Chondrocyte (in vitro differentiated cells): Measurements from ENCODE around the gene CACNB2. TPM values are rescaled to one million over a fixed set of nuclear protein-coding genes. Genes with fewer than 3 reads are reported as not detected.
"Not testable (repeated sequence)": the region's sequence is repeated elsewhere in the genome, so short reads cannot be mapped to it uniquely, and the experiment has no call there.

Source experiments
- DNase-seq: peaks from one replicate; pipeline ENCODE4 v3.0.0; 2021; ENCODE audit warnings: mixed read lengths, low spot score
- H3K27ac Mint-ChIP-seq: one replicate; pipeline ENCODE4 v1.8.0; 2021; ENCODE audit warnings: mild to moderate bottlenecking, moderate library complexity, mixed read lengths; ENCODE audit not compliant: unreplicated experiment
- H3K27me3 Mint-ChIP-seq: 2 replicates; pipeline ENCODE4 v1.8.0; 2021; ENCODE audit warnings: low read depth, mixed read lengths
- H3K36me3 Mint-ChIP-seq: 2 replicates; pipeline ENCODE4 v1.8.0; 2021; ENCODE audit warnings: low read depth, mixed read lengths
- H3K4me1 Mint-ChIP-seq: 2 replicates; pipeline ENCODE4 v1.8.0; 2021; ENCODE audit warnings: low read depth, mild to moderate bottlenecking, mixed read lengths
- H3K4me3 Mint-ChIP-seq: one replicate; pipeline ENCODE4 v1.8.0; 2021; ENCODE audit warnings: mild to moderate bottlenecking, moderate library complexity, mixed read lengths; ENCODE audit not compliant: unreplicated experiment
- H3K9me3 Mint-ChIP-seq: 2 replicates; pipeline ENCODE4 v1.8.0; 2021; ENCODE audit warnings: low read depth, mixed read lengths
- total RNA-seq: library from RNA; stranded (reverse); gene quantifications from 3 replicates; pipeline ENCODE4 v1.2.1, GENCODE V29; 2021
- TF ChIP-seq, protein P1 (sequence below): fragments of 200-600 bp; sonication (generic); IDR thresholded peaks from 2 replicates; pipeline ENCODE4 v1.5.0; 2021; ENCODE audit warnings: antibody characterized with exemption, mild to moderate bottlenecking, moderate library complexity

Gene CACNB2
- total RNA-seq, 1 donor from 2014 or later = 0.25 TPM

DNA sequence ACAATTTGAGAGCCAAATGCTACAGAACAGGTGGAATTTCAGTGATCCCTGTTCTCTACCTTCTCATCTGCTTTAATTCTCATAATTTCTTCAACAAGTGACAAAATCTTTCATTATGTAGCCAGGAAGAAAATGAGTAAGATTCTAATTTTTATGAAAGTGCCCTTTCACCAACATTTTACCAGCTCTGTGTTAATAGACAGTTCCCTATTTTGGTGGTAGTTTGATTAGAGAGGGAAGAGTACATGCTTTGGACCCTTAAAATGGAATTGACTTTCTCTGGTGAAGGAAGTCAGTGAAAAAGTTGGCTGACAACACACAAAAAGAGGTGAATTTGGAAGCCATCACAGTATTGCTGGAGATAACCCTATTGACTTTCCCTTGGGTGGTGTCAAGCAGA, 61.7 kb downstream of the CACNB2 start:
- TF ChIP-seq, protein P1, sequence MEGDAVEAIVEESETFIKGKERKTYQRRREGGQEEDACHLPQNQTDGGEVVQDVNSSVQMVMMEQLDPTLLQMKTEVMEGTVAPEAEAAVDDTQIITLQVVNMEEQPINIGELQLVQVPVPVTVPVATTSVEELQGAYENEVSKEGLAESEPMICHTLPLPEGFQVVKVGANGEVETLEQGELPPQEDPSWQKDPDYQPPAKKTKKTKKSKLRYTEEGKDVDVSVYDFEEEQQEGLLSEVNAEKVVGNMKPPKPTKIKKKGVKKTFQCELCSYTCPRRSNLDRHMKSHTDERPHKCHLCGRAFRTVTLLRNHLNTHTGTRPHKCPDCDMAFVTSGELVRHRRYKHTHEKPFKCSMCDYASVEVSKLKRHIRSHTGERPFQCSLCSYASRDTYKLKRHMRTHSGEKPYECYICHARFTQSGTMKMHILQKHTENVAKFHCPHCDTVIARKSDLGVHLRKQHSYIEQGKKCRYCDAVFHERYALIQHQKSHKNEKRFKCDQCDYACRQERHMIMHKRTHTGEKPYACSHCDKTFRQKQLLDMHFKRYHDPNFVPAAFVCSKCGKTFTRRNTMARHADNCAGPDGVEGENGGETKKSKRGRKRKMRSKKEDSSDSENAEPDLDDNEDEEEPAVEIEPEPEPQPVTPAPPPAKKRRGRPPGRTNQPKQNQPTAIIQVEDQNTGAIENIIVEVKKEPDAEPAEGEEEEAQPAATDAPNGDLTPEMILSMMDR = no peak
- no peak overlapping the region for H3K27ac Mint-ChIP-seq
- DNase-seq = no peak
- no peaks in the 10 kb centered on the region for H3K4me1 Mint-ChIP-seq
- H3K4me3 Mint-ChIP-seq = no peak overlapping the region
- no peaks in the 10 kb centered on the region for H3K9me3 Mint-ChIP-seq
- peaks cover 42% of the 10 kb centered on the region for H3K27me3 Mint-ChIP-seq
- no peaks in the 10 kb centered on the region for H3K36me3 Mint-ChIP-seq

DNA sequence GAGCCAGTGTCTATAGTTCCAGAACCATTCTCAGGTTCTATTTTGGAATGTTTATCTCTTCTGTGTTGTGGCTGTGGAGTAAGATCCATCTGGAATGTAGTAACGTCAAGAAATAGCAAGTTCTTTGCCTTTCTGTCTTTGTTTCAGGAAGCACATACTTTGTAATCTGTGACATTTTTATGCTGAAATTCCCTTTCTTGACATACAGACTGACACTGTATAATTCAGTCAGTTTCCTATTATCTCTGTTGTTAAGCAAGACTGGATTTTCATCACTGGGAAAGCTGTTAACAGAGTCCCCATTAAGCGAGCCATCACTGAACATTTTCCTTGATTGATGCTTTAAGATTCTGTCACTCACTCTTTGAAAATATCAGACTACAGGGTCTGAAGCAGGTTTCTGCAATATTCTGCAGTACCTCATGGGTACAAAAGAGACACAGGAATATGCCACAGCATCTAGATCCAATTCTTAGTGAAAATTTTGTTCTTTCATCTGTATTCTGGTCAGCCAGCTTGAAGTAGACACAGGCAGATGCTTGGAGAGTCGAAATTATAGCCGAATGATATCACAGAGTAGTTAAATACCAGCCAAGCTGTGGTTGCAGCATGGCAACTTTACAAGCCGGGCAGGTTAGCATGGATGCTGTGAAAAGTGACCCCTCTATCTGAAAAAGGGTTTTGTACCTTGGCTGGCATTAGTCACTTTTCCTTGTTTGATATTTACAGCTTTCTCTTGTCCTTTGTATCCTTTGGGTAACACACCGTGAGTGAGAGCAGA, 62.6 kb downstream of the CACNB2 start:
- no peak for DNase-seq

DNA sequence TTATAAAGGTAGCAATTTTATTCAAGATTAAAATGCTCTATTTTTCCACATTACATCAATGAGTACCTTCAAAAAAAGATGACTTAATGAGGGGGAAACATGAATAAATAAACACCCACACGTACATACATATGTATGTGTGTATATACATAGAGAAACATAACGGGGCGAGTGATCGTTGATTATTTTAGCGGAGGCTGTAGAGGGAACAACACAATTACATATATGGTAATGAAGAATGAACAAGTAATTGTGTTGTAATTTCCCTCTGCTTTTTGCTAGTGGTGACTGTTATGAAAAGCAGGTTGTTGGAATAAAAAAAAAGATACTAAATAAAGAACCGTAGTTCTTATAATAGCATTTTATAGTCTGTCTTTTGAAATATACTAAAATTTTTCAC, 63.2 kb downstream of the CACNB2 start:
- Mint-ChIP-seq H3K4me3 (no peak overlapping the region), H3K27ac (no peak overlapping the region), H3K4me1 (no peaks in the 10 kb centered on the region), H3K27me3 (peaks cover 44% of the 10 kb centered on the region), H3K36me3 (no peaks in the 10 kb centered on the region), H3K9me3 (no peaks in the 10 kb centered on the region)
- no peak for DNase-seq
- TF ChIP-seq, protein P1 = no peak

More for the DNA sequence above, 62.6 kb downstream of the CACNB2 start:
- H3K27me3 Mint-ChIP-seq = peaks cover 42% of the 10 kb centered on the region
- no peaks in the 10 kb centered on the region for H3K4me1 Mint-ChIP-seq
- no peak overlapping the region for H3K4me3 Mint-ChIP-seq
- H3K27ac Mint-ChIP-seq = no peak overlapping the region
- TF ChIP-seq, protein P1 = no peak
- H3K36me3 Mint-ChIP-seq = no peaks in the 10 kb centered on the region
- no peaks in the 10 kb centered on the region for H3K9me3 Mint-ChIP-seq

GRCh38 chr10:18204039-18204835, 64.0 kb downstream of the CACNB2 start:
- DNase-seq = no peak
- TF ChIP-seq, protein P1 = no peak
- Mint-ChIP-seq H3K27me3 (peaks cover 45% of the 10 kb centered on the region), H3K27ac (no peak overlapping the region), H3K4me1 (no peaks in the 10 kb centered on the region), H3K9me3 (no peaks in the 10 kb centered on the region), H3K4me3 (no peak overlapping the region), H3K36me3 (no peaks in the 10 kb centered on the region)

DNA sequence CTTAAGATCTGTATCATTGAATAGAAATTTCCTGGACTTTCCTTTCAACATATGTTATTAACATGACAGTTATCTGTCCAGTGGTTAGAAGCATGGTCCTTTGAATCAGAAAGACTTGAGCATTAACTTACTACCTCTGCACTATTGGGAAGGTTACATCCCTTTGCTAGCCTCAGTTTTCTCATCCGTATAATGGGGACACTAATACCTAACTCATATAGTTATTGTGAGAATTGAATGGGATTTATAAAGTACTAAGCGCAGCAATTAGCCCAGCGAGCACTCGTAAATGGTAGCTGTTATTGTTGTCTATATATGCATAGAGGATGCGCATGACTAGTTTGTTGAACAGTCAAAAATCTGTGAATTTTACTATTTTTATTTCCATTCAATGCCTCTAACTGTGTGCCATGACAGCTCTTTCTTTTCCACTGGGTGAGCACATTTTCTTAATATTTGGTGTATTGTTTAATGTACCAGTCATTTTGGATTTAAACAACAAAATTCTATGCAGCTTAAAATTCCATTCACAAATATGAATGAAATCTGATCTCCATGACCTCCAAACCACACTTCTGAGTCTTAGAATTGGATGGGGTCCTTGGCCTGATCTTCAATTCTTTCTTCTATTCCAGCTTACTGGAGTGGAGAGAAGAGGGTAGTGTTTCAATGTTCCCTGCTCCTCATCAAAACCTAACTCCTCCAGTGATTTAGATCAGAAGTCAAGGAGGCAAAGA, 65.0 kb downstream of the CACNB2 start:
- Mint-ChIP-seq H3K4me1 (no peaks in the 10 kb centered on the region), H3K36me3 (no peaks in the 10 kb centered on the region), H3K27me3 (peaks cover 45% of the 10 kb centered on the region), H3K4me3 (no peak overlapping the region), H3K9me3 (no peaks in the 10 kb centered on the region), H3K27ac (no peak overlapping the region)
- TF ChIP-seq, protein P1 = no peak
- DNase-seq = no peak

- not testable (repeated sequence) for H3K9me3 Mint-ChIP-seq, H3K27ac Mint-ChIP-seq, H3K4me1 Mint-ChIP-seq, DNase-seq, H3K4me3 Mint-ChIP-seq, H3K36me3 Mint-ChIP-seq
- H3K27me3 Mint-ChIP-seq = peaks cover 40% of the 10 kb centered on the region
These were observed 68.0 kb downstream of the CACNB2 start for GRCh38 chr10:18208186-18208585.
